Measurements from ENCODE around the gene KRT17.
A peak's percentile ranks its signal among the peaks of the same experiment; 100 is the strongest.
"Not testable (repeated sequence)": the region's sequence is repeated elsewhere in the genome, so short reads cannot be mapped to it uniquely, and the experiment has no call there.

KRT17 gene

GRCh38 chr17:41619927-41620582, 4.3 kb downstream of the KRT17 start:
- not testable (repeated sequence) for DNase-seq (ENCODE audit: low read depth)

GRCh38 chr17:41619036-41619926, 5.1 kb downstream of the KRT17 start:
- no peak for DNase-seq (ENCODE audit: low read depth)

GRCh38 chr17:41618341-41619035, 5.9 kb downstream of the KRT17 start:
- DNase-seq (ENCODE audit: low read depth), result no peak

- DNase-seq (ENCODE audit: low read depth), result no peak
Observed at GRCh38 chr17:41617698-41618097, 6.7 kb downstream of the KRT17 start.

GRCh38 chr17:41617136-41617535, 7.2 kb downstream of the KRT17 start:
- no peak for DNase-seq (ENCODE audit: low read depth)

GRCh38 chr17:41616486-41616885, 7.9 kb downstream of the KRT17 start:
- DNase-seq (ENCODE audit: low read depth), result not testable (repeated sequence)

GRCh38 chr17:41615454-41615853, 8.9 kb downstream of the KRT17 start:
- DNase-seq (ENCODE audit: low read depth), result no peak

- not testable (repeated sequence) for DNase-seq (ENCODE audit: low read depth)
Observed at GRCh38 chr17:41614767-41615166, 9.6 kb downstream of the KRT17 start.

GRCh38 chr17:41614098-41614497, 10.3 kb downstream of the KRT17 start:
- DNase-seq (ENCODE audit: low read depth), result no peak

- DNase-seq (ENCODE audit: low read depth), result no peak
Observed at GRCh38 chr17:41613277-41614082, 10.9 kb downstream of the KRT17 start.

- peak; percentile 67 for DNase-seq (ENCODE audit: low read depth)
Observed at GRCh38 chr17:41612376-41613160, 11.8 kb downstream of the KRT17 start, which contains the start of gene KRT16. KRT16 (minus strand) TSS chr17:41612767; CDS start chr17:41612688, 79 bp downstream.

- no peak for DNase-seq (ENCODE audit: low read depth)
Observed at GRCh38 chr17:41610965-41611640, 13.3 kb downstream of the KRT17 start.

GRCh38 chr17:41610061-41610517, 14.3 kb downstream of the KRT17 start:
- not testable (repeated sequence) for DNase-seq (ENCODE audit: low read depth)

GRCh38 chr17:41606930-41607329, 17.4 kb downstream of the KRT17 start:
- DNase-seq (ENCODE audit: low read depth), result not testable (repeated sequence)

- no peak for DNase-seq (ENCODE audit: low read depth)
Observed at GRCh38 chr17:41602524-41602923, 21.9 kb downstream of the KRT17 start.

GRCh38 chr17:41600318-41600717, 24.1 kb downstream of the KRT17 start:
- DNase-seq (ENCODE audit: low read depth), result no peak

GRCh38 chr17:41599680-41600079, 24.7 kb downstream of the KRT17 start:
- DNase-seq (ENCODE audit: low read depth), result no peak

- no peak for DNase-seq (ENCODE audit: low read depth)
Observed at GRCh38 chr17:41595585-41595984, 28.8 kb downstream of the KRT17 start.

GRCh38 chr17:41594363-41594915, 29.9 kb downstream of the KRT17 start:
- no peak for DNase-seq (ENCODE audit: low read depth)
